Right lobe of liver (tissue), 6 donors: ENCODE results near the gene PES1. TPM values are rescaled to one million over a fixed set of nuclear protein-coding genes. Genes with fewer than 3 reads are reported as not detected.
A peak's percentile ranks its signal among the peaks of the same experiment; 100 is the strongest.

Experiments
- ATAC-seq, 4 donors: fragments of 200-7000 bp; cut with Tn5 transposase; one replicate each; pipeline ENCODE4 v1.9.1; 2020; ENCODE audit warnings: mild to moderate bottlenecking in 4 of 4, moderate library complexity in 4 of 4
- DNase-seq, 3 donors: peaks; one replicate each; pipeline ENCODE4 v3.0.0-alpha.2; 2020
- H3K27ac ChIP-seq, 3 donors: fragments of 200-600 bp; one replicate each; pipeline ENCODE4 v1.8.0; 2022
- H3K27me3 ChIP-seq, 2 donors: fragments of 200-600 bp; one replicate each; pipeline ENCODE4 v1.8.0; 2022
- H3K36me3 ChIP-seq, 4 donors: fragments of 200-600 bp; sonication (generic) in 1 of 4; one replicate each; pipeline versions ENCODE4 v1.5.1 to v1.8.0; 2017 to 2022; ENCODE audit warnings: control low read depth in 1 of 4
- H3K4me1 ChIP-seq, 4 donors: fragments of 200-600 bp; sonication (generic) in 1 of 4; one replicate each; pipeline versions ENCODE4 v1.5.1 to v1.8.0; 2017 to 2022; ENCODE audit warnings: control low read depth in 1 of 4
- H3K4me3 ChIP-seq, 3 donors: fragments of 200-600 bp; one replicate each; pipeline ENCODE4 v1.8.0; 2022
- H3K9me3 ChIP-seq, 4 donors: fragments of 200-600 bp; sonication (generic) in 1 of 4; one replicate each; pipeline versions ENCODE4 v1.5.1 to v1.8.0; 2017 to 2022; ENCODE audit warnings: control low read depth in 1 of 4
- CTCF ChIP-seq, 4 donors: fragments of 200-600 bp in 3 of 4; fragments of 450-650 bp in 1 of 4; IDR thresholded peaks; one replicate each; pipeline versions ENCODE4 v1.5.1 to v1.8.0; 2016 to 2022; ENCODE audit warnings: antibody characterized with exemption in 4 of 4, mild to moderate bottlenecking in 2 of 4
- POLR2A ChIP-seq: fragments of 450-650 bp; IDR thresholded peaks from one replicate; pipeline ENCODE4 v1.6.1; 2017; ENCODE audit warnings: antibody characterized with exemption, mild to moderate bottlenecking
- WGBS: methylation state at CpG from one replicate; pipeline ENCODE4 v1.1.6; 2018; ENCODE audit warnings: low coverage, low lambda C conversion rate; ENCODE audit not compliant: insufficient coverage; ENCODE audit errors: missing lambda C conversion rate; 5-methylcytosine and 5-hydroxymethylcytosine counted together
- intact Hi-C, 2 donors: fragments of 100-400 bp; cut with DNase I; formaldehyde crosslinking; loops; one replicate each; pipeline versions ENCODE4 v1.11.2 to v1.14.1; 2022
- total RNA-seq, 6 experiments: library from RNA; depleted of rRNA in 2 of 6; stranded (reverse); fragments of >200 nt in 2 of 6; fragmentation: NEBNext Ultra II Directional in 3 of 6; extraction: Animal tissue kit (Norgen Biotek cat#: 25700) in 3 of 6; gene quantifications; one replicate each; pipeline versions ENCODE4 v1.1.0 to v1.2.4, GENCODE V29; 2016 to 2023
- donor health status: DM: no; HTN: yes; CAD: no.
- donor health status: DM: no; HTN: no; CAD: no.
- donor health status: DM: no; HTN: no; CAD: no.
- donor health status: DM: no; HTN: yes; CAD: no.
- donor health status: DM: no; HTN: yes; CAD: no.

Gene PES1
- total RNA-seq, 6 experiments from 2014 or later = 21.9 to 35.7 (median 31.4) TPM

DNA sequence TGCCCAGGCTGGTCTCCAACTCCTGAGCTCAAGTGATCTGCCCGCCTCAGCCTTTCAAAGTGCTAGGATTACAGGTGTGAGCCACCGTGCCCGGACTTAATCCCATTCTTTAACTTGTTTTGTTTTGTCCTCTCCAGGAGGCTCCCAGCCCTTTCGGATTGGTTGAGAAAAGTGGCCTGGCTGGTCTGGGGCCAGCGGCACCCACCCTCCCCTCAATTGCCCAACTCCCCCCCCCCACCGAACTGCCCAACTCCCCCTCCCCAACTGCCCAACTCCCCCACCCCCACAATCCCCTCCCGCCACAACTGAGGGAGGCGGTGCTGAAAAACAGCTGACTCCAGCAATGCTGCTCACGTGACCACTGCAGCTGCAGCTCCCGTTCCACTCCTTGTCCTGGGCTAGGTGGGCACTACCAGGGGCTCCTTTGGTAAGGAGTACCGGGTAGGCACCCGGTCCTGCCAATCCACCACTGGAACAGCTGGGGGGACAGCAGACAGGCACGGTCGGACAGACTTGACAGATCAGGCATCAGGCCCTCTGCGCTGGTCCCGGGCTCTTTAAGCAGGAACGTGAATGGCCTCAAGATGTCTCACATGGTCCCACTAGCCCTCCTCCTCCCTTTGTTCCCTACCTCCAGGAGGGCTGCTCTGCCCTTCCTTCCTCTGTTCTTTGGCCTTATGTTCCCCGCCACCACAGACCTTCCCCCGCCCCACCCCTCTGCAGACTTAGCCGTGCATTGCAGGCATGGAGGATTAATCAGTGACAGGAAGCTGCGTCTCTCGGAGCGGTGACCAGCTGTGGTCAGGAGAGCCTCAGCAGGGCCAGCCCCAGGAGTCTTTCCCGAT lies 15.0 kb upstream of the PES1 start, which contains the start of gene TCN2:
Gene TCN2 (plus strand): TSS at position 720 of the 845 bp plus-strand sequence. CDS start 158 bp downstream, outside the sequence.
- peaks cover 0 to 16% (median 5%) of the 10 kb centered on the region in 4 donors for H3K4me1 ChIP-seq
- peak within 1 kb of the TSS; percentile 61 to 77 (median 69) for H3K4me3 ChIP-seq
- ATAC-seq (peak; percentile 80 to 87 (median 84)), DNase-seq (peak; percentile 73 to 84 (median 82))
- intact Hi-C loops = no loop called here
- TF ChIP-seq CTCF (IDR thresholded peaks at IDR 0.05) (peak in 2 of 4 donors; percentile 7 to 8), POLR2A (peak; percentile 42)
- H3K27ac ChIP-seq = peak within 1 kb of the TSS; percentile 63 to 71 (median 67)
- H3K9me3 ChIP-seq = no peaks in the 10 kb centered on the region
- H3K27me3 ChIP-seq = no peaks in the 10 kb centered on the region
- 0% methylated on average over 16 of the region's 24 CpGs for WGBS
- peaks cover 0 to 3% (median 0%) of the 10 kb centered on the region in 4 donors for H3K36me3 ChIP-seq

- Histone ChIP-seq H3K4me3 (peak overlapping the region; percentile 61 to 77 (median 69)), H3K36me3 (no peaks in the 10 kb centered on the region), H3K4me1 (peaks cover 0 to 16% (median 5%) of the 10 kb centered on the region in 4 donors), H3K9me3 (no peaks in the 10 kb centered on the region), H3K27ac (peak overlapping the region; percentile 63 to 71 (median 67)), H3K27me3 (no peaks in the 10 kb centered on the region)
- intact Hi-C loops = no loop called here
- no peak for TF ChIP-seq POLR2A
- peak; percentile 61 to 76 (median 74) for TF ChIP-seq CTCF (IDR thresholded peaks at IDR 0.05)
- ATAC-seq (peak; percentile 25 to 54 (median 42)), DNase-seq (peak in 2 of 3 donors; percentile 54 to 58)
- WGBS = 16% methylated on average over 9 of the region's 9 CpGs
These were observed 13.9 kb upstream of the PES1 start for GRCh38 chr22:30605449-30606110.

DNA sequence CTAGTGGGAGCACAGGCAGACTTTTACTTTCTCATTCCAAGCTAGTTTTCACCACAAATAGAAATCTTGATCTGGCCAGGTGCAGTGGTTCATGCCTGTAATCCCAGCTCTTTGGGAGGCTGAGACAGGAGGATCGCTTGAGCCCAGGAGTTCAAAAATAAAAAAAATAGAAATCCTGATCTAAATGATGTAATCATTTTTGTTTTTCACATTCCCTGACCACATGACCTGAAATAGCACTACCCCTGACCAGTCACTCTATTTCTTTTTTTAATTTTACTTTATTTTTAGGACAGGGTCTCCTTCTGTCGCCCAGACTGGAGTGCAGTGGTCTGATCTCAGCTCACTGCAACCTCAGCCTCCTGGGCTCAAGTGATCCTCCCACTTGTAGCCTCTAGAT lies 13.0 kb upstream of the PES1 start:
- no peak overlapping the region for H3K27ac ChIP-seq
- peaks cover 0 to 16% (median 5%) of the 10 kb centered on the region in 4 donors for H3K4me1 ChIP-seq
- no peaks in the 10 kb centered on the region for H3K27me3 ChIP-seq
- ATAC-seq = no peak
- H3K36me3 ChIP-seq = no peaks in the 10 kb centered on the region
- WGBS = 93% methylated on average over 2 of the region's 2 CpGs
- intact Hi-C loops = no loop called here
- no peak overlapping the region for H3K4me3 ChIP-seq
- DNase-seq = no peak
- TF ChIP-seq POLR2A (no peak), CTCF (IDR thresholded peaks at IDR 0.05) (no peak)
- no peaks in the 10 kb centered on the region for H3K9me3 ChIP-seq

- Histone ChIP-seq H3K27me3 (no peaks in the 10 kb centered on the region), H3K4me3 (no peak overlapping the region), H3K9me3 (no peaks in the 10 kb centered on the region), H3K36me3 (no peaks in the 10 kb centered on the region), H3K4me1 (peaks cover 0 to 16% (median 5%) of the 10 kb centered on the region in 4 donors), H3K27ac (no peak overlapping the region)
- no peak for TF ChIP-seq CTCF (IDR thresholded peaks at IDR 0.05)
- no peak for TF ChIP-seq POLR2A
- no peak for ATAC-seq
- intact Hi-C loops = no loop called here
- DNase-seq = no peak
- 56% methylated on average over 3 of the region's 3 CpGs for WGBS
These were observed 12.1 kb upstream of the PES1 start for GRCh38 chr22:30603801-30604200.
